Measurements from ENCODE around the gene GNAL.
A peak's percentile ranks its signal among the peaks of the same experiment; 100 is the strongest.

The GNAL gene

GRCh38 chr18:11810379-11810778 is 121.3 kb downstream of the GNAL start:
- DNase-seq = no peak

- DNase-seq = no peak
Observed at GRCh38 chr18:11811009-11811408, 121.9 kb downstream of the GNAL start.

- peak in 1 of 2 donors; percentile 7 for DNase-seq
Observed at GRCh38 chr18:11817229-11817628, 128.2 kb downstream of the GNAL start.

GRCh38 chr18:11818486-11819203 is 129.6 kb downstream of the GNAL start:
- no peak for DNase-seq

GRCh38 chr18:11819938-11820337 is 130.9 kb downstream of the GNAL start:
- DNase-seq = no peak

- no peak for DNase-seq
Observed at GRCh38 chr18:11820697-11821096, 131.6 kb downstream of the GNAL start.

- DNase-seq = no peak
Observed at GRCh38 chr18:11821208-11821607, 132.1 kb downstream of the GNAL start.

GRCh38 chr18:11821643-11822237 is 132.7 kb downstream of the GNAL start:
- DNase-seq = no peak

GRCh38 chr18:11823545-11823944 is 134.5 kb downstream of the GNAL start:
- DNase-seq = no peak

- no peak for DNase-seq
Observed at GRCh38 chr18:11826836-11827235, 137.8 kb downstream of the GNAL start.

GRCh38 chr18:11828786-11829432 is 139.8 kb downstream of the GNAL start:
- no peak for DNase-seq

GRCh38 chr18:11830585-11830984 is 141.5 kb downstream of the GNAL start:
- no peak for DNase-seq

- no peak for DNase-seq
Observed at GRCh38 chr18:11831921-11832320, 142.9 kb downstream of the GNAL start.

GRCh38 chr18:11834772-11835171 is 145.7 kb downstream of the GNAL start:
- DNase-seq = no peak

GRCh38 chr18:11839556-11839955 is 150.5 kb downstream of the GNAL start:
- DNase-seq = no peak

GRCh38 chr18:11840493-11840892 is 151.4 kb downstream of the GNAL start:
- DNase-seq = no peak

GRCh38 chr18:11842562-11842961 is 153.5 kb downstream of the GNAL start:
- no peak for DNase-seq

GRCh38 chr18:11844436-11844835 is 155.4 kb downstream of the GNAL start:
- DNase-seq = no peak

GRCh38 chr18:11845654-11846053 is 156.6 kb downstream of the GNAL start:
- no peak for DNase-seq

GRCh38 chr18:11847811-11848210 is 158.7 kb downstream of the GNAL start:
- DNase-seq = no peak

GRCh38 chr18:11849279-11849678 is 160.2 kb downstream of the GNAL start:
- DNase-seq = no peak

- DNase-seq = peak; percentile 39 to 45
Observed at GRCh38 chr18:11849841-11850634, 161.0 kb downstream of the GNAL start.

- DNase-seq = peak in 1 of 2 donors; percentile 47
Observed at GRCh38 chr18:11850821-11851145, 161.7 kb downstream of the GNAL start.
